OCI-LY3 (cell line): Measurements from ENCODE around the gene CSNK2B.
A peak's percentile ranks its signal among the peaks of the same experiment; 100 is the strongest.

Experiments used
- H2AFZ ChIP-seq: fragments of 200-600, 300-600 bp; shearing (Covaris generic); 2 replicates; pipeline ENCODE4 v1.6.0; 2014; ENCODE audit warnings: antibody characterized with exemption, low read depth, low read length
- H3K27ac ChIP-seq: fragments of 200-600, 300-600 bp; sonication (generic); 2 replicates; pipeline ENCODE4 v1.5.1; 2014; ENCODE audit warnings: mild to moderate bottlenecking, low read length, moderate library complexity, mixed read lengths
- H3K27me3 ChIP-seq: fragments of 200-600, 300-600 bp; sonication (generic); 2 replicates; pipeline ENCODE4 v1.6.1; 2014; ENCODE audit warnings: low read depth, low read length, mixed read lengths
- H3K36me3 ChIP-seq: fragments of 200-600, 300-600 bp; sonication (generic); replicated peaks from 2 replicates; pipeline ENCODE3; 2014; ENCODE audit warnings: low read depth, low read length, mixed read lengths
- H3K4me1 ChIP-seq: fragments of 300-600, 200-600 bp; sonication (generic); 2 replicates; pipeline ENCODE4 v1.6.1; 2014; ENCODE audit warnings: low read length, mixed read lengths
- H3K4me2 ChIP-seq: fragments of 200-600, 300-600 bp; sonication (generic); 2 replicates; pipeline ENCODE4 v1.6.1; 2014; ENCODE audit warnings: low read length, mixed read lengths
- H3K4me3 ChIP-seq: fragments of 300-600, 200-600 bp; sonication (generic); 2 replicates; pipeline ENCODE4 v1.5.1; 2014; ENCODE audit warnings: antibody characterized with exemption, mild to moderate bottlenecking, low read length, moderate library complexity
- H3K79me2 ChIP-seq: fragments of 300-600, 200-600 bp; shearing (Covaris generic); 2 replicates; pipeline ENCODE4 v1.6.1; 2014; ENCODE audit warnings: mild to moderate bottlenecking, low read length, mixed read lengths
- H3K9ac ChIP-seq: fragments of 300-600, 200-600 bp; shearing (Covaris generic); 2 replicates; pipeline ENCODE4 v1.6.0; 2014; ENCODE audit warnings: mild to moderate bottlenecking, low read length, moderate library complexity
- H3K9me3 ChIP-seq: fragments of 200-600, 300-600 bp; shearing (Covaris generic); 2 replicates; pipeline ENCODE4 v1.6.1; 2014; ENCODE audit warnings: low read length, mixed read lengths; ENCODE audit not compliant: insufficient read depth
- H4K20me1 ChIP-seq: fragments of 200-600, 300-600 bp; sonication (generic); 2 replicates; pipeline ENCODE4 v1.6.1; 2016; ENCODE audit warnings: low read length, mixed read lengths; ENCODE audit not compliant: insufficient read depth
- EZH2phosphoT487 ChIP-seq: fragments of 200-600 bp; shearing (Covaris generic); IDR thresholded peaks from 2 replicates; pipeline ENCODE4 v1.6.1; 2018; ENCODE audit warnings: antibody characterized with exemption, mixed run types, low read depth
- TF ChIP-seq, protein P1 (sequence below): fragments of 200-600, 300-600 bp; sonication (generic); IDR thresholded peaks from 2 replicates; pipeline ENCODE4 v1.5.1; 2014; ENCODE audit warnings: antibody characterized with exemption, low read length, low read depth

The CSNK2B gene

GRCh38 chr6:31689249-31690110, 23.6 kb downstream of the CSNK2B start:
- H3K4me2 ChIP-seq, result no peak overlapping the region

GRCh38 chr6:31690231-31691077, 24.6 kb downstream of the CSNK2B start:
- Histone ChIP-seq H3K27me3 (no peaks in the 10 kb centered on the region), H3K27ac (no peak overlapping the region), H3K4me1 (peaks cover 5% of the 10 kb centered on the region; the same call in 1 of the 2 replicates), H3K9me3 (no peaks in the 10 kb centered on the region), H2AFZ (no peak overlapping the region), H3K9ac (no peak overlapping the region), H3K4me2 (no peak overlapping the region), H3K4me3 (no peak overlapping the region), H4K20me1 (no peaks in the 10 kb centered on the region), H3K36me3 (peaks cover 2% of the 10 kb centered on the region), H3K79me2 (no peaks in the 10 kb centered on the region)
- no peak for TF ChIP-seq EZH2phosphoT487
- TF ChIP-seq, protein P1, sequence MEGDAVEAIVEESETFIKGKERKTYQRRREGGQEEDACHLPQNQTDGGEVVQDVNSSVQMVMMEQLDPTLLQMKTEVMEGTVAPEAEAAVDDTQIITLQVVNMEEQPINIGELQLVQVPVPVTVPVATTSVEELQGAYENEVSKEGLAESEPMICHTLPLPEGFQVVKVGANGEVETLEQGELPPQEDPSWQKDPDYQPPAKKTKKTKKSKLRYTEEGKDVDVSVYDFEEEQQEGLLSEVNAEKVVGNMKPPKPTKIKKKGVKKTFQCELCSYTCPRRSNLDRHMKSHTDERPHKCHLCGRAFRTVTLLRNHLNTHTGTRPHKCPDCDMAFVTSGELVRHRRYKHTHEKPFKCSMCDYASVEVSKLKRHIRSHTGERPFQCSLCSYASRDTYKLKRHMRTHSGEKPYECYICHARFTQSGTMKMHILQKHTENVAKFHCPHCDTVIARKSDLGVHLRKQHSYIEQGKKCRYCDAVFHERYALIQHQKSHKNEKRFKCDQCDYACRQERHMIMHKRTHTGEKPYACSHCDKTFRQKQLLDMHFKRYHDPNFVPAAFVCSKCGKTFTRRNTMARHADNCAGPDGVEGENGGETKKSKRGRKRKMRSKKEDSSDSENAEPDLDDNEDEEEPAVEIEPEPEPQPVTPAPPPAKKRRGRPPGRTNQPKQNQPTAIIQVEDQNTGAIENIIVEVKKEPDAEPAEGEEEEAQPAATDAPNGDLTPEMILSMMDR, result no peak

More at GRCh38 chr6:31689249-31690110, 23.6 kb downstream of the CSNK2B start:
- Histone ChIP-seq H3K4me3 (no peak overlapping the region), H3K27me3 (no peaks in the 10 kb centered on the region), H3K79me2 (no peaks in the 10 kb centered on the region), H3K27ac (no peak overlapping the region), H3K9me3 (no peaks in the 10 kb centered on the region), H2AFZ (no peak overlapping the region), H4K20me1 (no peaks in the 10 kb centered on the region), H3K9ac (no peak overlapping the region), H3K4me1 (peaks cover 5% of the 10 kb centered on the region; the same call in 1 of the 2 replicates), H3K36me3 (peaks cover 2% of the 10 kb centered on the region)
- TF ChIP-seq, protein P1, result peak; percentile 25; the same call in 1 of the 2 replicates
- TF ChIP-seq EZH2phosphoT487, result no peak

GRCh38 chr6:31691078-31691463, 25.2 kb downstream of the CSNK2B start:
- peaks cover 5% of the 10 kb centered on the region; the same call in 1 of the 2 replicates for H3K4me1 ChIP-seq
- no peak overlapping the region for H3K4me2 ChIP-seq
- no peak overlapping the region for H3K4me3 ChIP-seq
- H3K27ac ChIP-seq, result no peak overlapping the region
- H3K9me3 ChIP-seq, result no peaks in the 10 kb centered on the region
- no peak overlapping the region for H2AFZ ChIP-seq
- H3K79me2 ChIP-seq, result no peaks in the 10 kb centered on the region
- TF ChIP-seq, protein P1, result no peak
- TF ChIP-seq EZH2phosphoT487, result no peak
- no peaks in the 10 kb centered on the region for H3K27me3 ChIP-seq
- H4K20me1 ChIP-seq, result no peaks in the 10 kb centered on the region
- peaks cover 2% of the 10 kb centered on the region for H3K36me3 ChIP-seq
- H3K9ac ChIP-seq, result no peak overlapping the region

- Histone ChIP-seq H3K9ac (no peak overlapping the region), H3K36me3 (peaks cover 2% of the 10 kb centered on the region), H3K4me1 (peaks cover 5% of the 10 kb centered on the region; the same call in 1 of the 2 replicates), H3K27me3 (no peaks in the 10 kb centered on the region), H3K4me2 (no peak overlapping the region), H4K20me1 (no peaks in the 10 kb centered on the region), H3K27ac (no peak overlapping the region), H3K79me2 (no peaks in the 10 kb centered on the region), H2AFZ (no peak overlapping the region), H3K4me3 (no peak overlapping the region), H3K9me3 (no peaks in the 10 kb centered on the region)
- TF ChIP-seq EZH2phosphoT487, result no peak
- TF ChIP-seq, protein P1, result no peak
These were observed 25.8 kb downstream of the CSNK2B start for GRCh38 chr6:31691564-31692108.
